Gastrocnemius medialis (tissue), 4 donors: ENCODE measurements around the gene TAS2R31.

Source experiments
- POLR2A ChIP-seq, 2 donors: fragments of 450-650 bp; IDR thresholded peaks; one replicate each; pipeline ENCODE4 v1.6.1; 2017; ENCODE audit warnings: antibody characterized with exemption in 2 of 2, mild to moderate bottlenecking in 2 of 2, moderate library complexity in 2 of 2
- TF ChIP-seq, protein P1 (sequence below), 5 experiments: fragments of 450-650 bp in 3 of 5; fragments of 200-600 bp in 2 of 5; sonication (generic) in 2 of 5; IDR thresholded peaks in 4 of 5; conservative IDR thresholded peaks in 1 of 5; 1 replicate in 4 of 5; 2 replicates in 1 of 5; pipeline ENCODE4 v1.5.1; 2016 to 2019; ENCODE audit warnings: antibody characterized with exemption in 5 of 5, mild to moderate bottlenecking in 3 of 5, moderate library complexity in 3 of 5

DNA sequence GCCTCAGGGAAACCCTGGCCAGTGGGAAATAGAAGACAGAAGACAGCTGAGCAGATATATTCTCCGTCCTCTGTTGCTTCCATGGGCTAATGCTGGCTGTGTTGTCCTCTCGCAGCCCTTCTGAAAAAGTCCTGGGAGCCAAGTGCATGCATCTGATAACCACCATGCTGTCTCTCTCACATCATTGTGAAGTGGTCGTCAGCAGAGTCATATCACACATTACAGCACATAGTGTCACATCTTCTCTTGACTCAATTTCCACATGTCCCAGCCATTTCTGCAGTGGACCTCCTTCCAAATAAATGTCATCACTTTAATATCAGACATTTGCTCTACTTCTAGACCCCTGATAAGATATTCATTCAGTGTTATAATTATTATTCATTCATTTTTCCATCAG is 36.9 kb downstream of the TAS2R31 start:
- TF ChIP-seq, protein P1, sequence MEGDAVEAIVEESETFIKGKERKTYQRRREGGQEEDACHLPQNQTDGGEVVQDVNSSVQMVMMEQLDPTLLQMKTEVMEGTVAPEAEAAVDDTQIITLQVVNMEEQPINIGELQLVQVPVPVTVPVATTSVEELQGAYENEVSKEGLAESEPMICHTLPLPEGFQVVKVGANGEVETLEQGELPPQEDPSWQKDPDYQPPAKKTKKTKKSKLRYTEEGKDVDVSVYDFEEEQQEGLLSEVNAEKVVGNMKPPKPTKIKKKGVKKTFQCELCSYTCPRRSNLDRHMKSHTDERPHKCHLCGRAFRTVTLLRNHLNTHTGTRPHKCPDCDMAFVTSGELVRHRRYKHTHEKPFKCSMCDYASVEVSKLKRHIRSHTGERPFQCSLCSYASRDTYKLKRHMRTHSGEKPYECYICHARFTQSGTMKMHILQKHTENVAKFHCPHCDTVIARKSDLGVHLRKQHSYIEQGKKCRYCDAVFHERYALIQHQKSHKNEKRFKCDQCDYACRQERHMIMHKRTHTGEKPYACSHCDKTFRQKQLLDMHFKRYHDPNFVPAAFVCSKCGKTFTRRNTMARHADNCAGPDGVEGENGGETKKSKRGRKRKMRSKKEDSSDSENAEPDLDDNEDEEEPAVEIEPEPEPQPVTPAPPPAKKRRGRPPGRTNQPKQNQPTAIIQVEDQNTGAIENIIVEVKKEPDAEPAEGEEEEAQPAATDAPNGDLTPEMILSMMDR (IDR thresholded peaks at IDR 0.05 in 4 of 5, conservative IDR thresholded peaks at IDR 0.05 in 1 of 5), result no peak
- no peak for TF ChIP-seq POLR2A (IDR thresholded peaks at IDR 0.05)
